Inferior parietal cortex (tissue), 1 donor: ENCODE results near the gene BABAM1.

Experiments used
- DNase-seq: peaks from one replicate; pipeline ENCODE4 v3.0.0-alpha.2; 2016; ENCODE audit errors: extremely low spot score

BABAM1 gene

DNA sequence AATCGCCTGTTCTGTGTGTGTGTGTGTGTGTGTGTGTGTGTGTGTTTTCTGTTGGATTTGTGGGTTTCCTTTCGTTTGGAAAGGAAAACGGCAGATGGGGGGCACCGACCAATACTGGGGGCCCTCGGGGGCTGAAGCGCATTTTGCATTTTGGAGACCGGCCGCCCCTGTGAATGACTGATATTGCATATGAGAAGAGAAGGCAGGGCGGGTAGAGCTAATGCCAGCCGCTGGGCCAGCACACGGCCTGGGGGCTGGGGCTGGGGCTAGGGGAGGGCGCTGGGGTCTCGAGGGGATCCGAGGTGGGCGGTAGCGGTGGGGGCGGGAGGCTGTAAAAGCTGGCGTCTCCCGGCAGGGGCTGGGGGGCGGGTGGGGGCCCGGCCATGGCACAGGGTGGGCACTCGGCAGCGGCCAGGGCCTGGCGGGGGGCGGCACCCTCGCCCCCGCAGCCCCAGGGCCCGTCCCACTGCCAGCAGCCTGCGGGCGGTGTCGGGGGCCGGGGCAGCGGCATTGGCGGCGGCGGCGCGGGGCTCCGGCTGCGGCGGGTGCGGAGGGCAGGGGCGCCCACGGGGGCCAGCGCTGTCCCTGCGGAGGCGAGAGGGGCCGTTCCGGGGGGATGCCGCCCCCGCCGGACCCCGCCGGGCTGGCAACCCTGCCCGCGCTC is 56.2 kb downstream of the BABAM1 start:
- no peak for DNase-seq

DNA sequence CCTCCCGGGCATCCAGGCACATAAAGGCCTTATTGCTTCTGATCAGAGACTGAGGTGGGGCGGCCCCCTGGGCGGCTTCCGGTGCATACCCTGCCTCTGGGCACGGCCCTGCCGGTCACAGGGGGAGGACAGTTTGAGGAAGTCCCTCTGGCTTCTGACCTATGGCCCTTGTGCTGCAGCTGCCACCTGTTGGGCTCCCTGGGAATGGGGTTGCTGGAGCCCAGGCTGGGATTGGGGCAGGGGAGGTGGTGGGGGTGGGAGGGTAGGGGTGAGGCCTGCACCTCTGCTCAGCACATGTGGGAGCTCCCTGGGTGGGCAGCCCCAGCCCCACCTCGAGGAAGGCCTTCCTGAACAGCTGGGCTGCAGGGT is 56.7 kb downstream of the BABAM1 start:
- DNase-seq, result no peak

DNA sequence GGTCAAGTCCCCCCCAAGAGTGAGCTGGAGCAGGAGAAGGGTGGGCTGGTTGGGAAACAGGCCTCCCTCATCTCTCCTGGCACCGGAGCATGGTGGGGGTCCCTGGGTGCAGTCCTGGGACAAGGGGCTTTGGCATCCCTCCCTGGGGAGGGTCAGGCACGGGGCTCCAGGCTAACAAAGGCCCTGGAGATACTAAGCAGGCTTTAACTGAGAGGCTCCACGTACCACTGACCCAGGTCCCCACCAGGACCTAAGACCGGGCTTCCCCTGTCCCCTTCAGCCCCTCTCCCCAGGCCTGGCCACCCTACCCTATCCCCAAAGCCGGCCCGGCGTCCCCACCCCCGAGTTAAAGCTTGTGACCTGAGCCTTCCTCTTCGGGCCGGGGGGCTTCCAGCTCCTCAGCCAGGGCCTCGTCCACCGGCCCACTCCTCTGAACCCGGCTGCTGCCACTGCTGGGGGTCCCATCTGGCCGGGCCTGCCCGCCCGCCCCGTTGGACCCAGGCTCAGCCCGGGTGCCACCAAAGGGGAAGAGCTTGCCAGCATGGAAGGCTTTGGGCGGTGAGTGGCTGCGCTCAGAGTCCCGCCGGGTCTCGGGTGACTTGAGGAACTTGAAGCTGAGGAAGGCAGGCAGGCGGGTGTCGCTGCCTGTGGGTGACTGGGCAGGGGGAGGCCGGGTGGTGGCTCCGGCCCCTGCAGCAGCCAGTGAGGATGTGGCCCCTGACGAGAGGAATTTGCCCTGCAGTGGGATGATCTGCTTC is 57.3 kb downstream of the BABAM1 start:
- DNase-seq, result no peak

DNA sequence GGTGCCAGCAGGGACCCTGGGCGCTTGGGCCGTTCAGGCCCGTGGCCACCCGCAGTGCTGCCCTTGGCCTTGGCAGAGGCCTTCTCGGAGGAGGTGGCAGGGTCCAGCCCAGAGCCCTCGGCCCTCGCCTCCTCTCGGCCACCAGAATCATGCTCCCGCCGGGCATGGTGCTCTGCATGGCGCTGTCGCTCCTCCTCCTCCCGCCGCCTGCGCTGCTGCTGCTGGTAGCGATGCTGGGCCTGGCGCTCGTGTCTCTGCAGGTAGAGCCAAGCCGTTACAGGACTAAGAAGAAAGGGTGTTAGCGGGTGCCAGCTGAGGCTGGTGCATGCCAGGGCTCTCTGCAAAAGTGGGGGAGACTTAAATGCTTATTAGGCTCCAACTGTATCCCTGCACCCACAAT is 57.9 kb downstream of the BABAM1 start:
- DNase-seq, result no peak

DNA sequence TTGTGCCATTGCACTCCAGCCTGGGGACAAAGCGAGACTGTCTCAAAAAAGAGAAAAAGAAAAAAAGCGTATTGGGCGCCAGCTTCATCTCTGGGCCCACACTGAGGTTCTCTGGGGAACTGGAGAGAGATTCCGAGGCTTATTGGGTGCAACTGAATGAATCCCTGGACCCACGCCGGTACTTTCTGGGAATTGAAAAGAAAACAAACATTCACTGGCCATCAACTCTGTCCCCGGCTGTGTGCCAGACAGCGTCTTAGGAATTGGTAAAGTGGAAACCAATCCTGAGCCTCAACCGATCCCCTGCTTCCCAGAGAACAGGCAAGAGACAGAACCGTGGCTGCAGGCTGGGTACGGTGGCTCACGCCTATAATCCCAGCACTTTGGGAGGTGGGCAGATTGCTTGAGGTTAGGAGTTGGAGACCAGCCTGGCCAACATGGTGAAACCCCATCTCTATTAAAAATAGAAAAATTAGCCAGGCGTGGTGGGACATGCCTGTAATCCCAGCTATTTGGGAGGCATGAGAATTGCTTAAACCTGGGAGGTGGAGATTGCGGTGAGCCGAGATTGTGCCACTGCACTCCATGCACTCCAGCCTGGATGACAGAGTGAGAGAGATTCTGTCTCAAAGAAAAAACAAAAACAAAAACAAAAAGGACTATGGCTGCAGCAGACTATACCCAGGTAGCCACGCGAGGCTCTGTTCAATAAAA is 58.8 kb downstream of the BABAM1 start:
- peak; percentile 44 for DNase-seq

DNA sequence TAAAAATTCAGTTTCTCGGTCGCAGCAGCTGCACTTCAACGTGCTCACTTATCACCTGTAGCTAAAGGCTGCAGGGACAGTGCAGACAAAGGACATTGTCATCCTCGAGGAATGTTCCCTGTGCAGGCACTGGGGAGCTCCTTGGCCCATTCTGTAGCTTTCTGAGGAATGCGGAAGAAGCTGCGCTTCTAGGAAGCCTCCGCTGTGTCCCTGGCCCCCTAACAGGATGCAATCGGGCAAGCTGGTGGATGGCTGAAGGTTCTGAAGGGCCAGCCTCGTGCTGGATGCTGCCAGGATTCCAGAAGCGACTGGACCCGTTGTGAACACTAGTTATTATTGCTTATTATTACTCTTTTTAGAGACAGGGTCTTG is 59.3 kb downstream of the BABAM1 start:
- no peak for DNase-seq

DNA sequence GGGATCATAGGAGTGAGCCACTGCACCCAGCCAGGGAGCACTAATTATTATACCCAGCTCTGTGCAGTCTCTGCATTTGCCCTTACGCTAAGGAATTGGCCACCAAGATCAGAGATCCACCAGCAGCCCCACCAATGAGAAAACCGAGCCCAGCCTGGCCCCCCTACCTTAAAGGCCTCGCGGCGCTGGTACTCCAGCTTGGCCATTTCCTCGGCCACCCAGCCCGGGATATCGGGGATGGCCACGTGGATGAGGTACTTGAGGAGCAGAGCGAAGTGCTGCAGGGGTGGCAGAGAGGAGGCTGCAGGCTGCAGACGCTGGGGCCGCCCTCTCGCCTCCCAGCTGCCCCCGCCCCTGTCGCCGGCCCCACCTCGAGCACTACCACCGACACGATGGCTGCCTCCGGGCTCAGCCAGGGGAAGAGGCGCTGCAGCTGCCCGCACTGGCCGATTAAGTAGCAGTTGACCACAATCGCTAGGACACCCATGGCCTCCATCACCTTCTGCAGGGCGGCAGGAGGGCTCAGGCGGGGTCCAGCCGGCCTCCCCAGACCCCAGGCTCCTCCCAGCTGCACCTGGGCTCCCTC is 59.9 kb downstream of the BABAM1 start:
- no peak for DNase-seq

DNA sequence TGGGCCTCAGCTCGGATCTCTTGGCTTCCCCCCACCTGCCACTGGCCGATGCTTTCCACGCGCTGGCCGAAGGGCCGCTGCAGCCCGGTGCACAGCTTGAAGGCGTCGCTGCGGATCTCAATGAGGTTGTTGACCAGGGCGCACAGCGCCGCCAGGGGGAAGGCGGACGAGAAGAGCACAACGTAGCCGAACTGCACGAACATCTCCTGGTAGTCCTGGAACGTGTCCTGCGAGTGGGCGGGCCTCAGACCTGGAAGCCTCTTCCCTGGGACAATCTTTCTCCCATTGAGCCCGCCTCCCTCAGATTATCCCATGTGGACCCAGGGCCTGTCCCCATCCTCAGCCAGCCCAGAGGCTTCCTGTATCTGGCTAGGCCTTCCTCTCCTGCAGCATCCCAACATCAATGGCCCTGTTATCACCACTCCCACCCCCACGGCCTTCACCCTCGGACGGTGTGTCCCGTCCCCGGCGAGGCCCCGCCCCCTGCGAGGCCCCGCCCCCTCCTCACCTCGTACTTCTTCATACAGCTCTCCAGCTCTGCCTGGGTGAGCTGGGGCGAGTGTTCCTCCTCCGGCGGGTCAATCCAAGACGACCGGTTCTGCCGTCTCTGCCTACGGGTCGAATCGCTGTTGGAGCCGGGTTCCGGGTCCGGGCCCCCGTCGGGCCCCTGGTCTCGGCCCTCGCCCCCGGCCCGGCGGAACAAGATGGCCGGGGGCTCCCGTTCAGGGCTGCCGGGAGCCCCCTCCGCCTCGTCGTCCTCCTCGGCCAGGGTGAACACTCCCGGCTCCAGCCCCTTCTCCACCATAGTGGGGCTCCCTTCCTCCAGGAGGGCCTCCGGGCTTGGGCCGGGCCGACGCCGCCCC is 60.6 kb downstream of the BABAM1 start:
- no peak for DNase-seq
